ENCODE data around the gene SNX19. TPM values are rescaled to one million over a fixed set of nuclear protein-coding genes. Genes with fewer than 3 reads are reported as not detected.

Gene SNX19
- total RNA-seq, 6 donors from 2014 or later: 46.4 to 112 (median 80.0) TPM

DNA sequence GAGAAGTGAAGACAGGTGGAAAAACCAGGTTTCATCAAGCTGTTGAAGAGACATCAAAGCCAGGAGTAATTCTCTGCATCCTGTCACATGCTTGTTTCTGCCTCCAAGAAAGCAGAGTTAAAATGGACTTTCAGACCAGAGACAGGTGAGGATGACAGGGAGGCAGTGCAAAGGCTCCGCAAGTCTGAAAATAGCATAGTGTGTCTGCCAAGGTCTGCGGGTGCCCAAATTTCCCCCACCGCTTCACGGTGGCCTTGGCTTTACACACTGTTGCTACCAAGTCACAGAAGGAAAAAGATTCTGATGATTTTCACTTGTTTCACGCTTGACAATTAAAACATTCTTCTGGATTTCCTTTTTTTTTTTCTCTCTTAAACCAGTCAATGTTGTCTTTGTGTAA lies 44.2 kb downstream of the SNX19 start:
- Histone ChIP-seq H3K27me3 (no peaks in the 10 kb centered on the region), H3K36me3 (peaks cover 0 to 54% (median 35%) of the 10 kb centered on the region in 4 donors), H3K27ac (peak overlapping the region in 1 of 4 donors; percentile 26), H3K9me3 (no peaks in the 10 kb centered on the region), H3K4me3 (no peak overlapping the region), H3K4me1 (peaks cover 0 to 3% (median 0%) of the 10 kb centered on the region in 4 donors)
- ATAC-seq (ENCODE audit: low FRiP score in 2 of 2): no peak
- WGBS, 2 donors: 88 to 94% methylated on average over 5 of the region's 5 CpGs
- TF ChIP-seq EP300 (IDR thresholded peaks at IDR 0.05) (no peak), POLR2A (IDR thresholded peaks at IDR 0.05) (no peak), POLR2AphosphoS5 (IDR thresholded peaks at IDR 0.05) (no peak)
- TF ChIP-seq, protein P1, sequence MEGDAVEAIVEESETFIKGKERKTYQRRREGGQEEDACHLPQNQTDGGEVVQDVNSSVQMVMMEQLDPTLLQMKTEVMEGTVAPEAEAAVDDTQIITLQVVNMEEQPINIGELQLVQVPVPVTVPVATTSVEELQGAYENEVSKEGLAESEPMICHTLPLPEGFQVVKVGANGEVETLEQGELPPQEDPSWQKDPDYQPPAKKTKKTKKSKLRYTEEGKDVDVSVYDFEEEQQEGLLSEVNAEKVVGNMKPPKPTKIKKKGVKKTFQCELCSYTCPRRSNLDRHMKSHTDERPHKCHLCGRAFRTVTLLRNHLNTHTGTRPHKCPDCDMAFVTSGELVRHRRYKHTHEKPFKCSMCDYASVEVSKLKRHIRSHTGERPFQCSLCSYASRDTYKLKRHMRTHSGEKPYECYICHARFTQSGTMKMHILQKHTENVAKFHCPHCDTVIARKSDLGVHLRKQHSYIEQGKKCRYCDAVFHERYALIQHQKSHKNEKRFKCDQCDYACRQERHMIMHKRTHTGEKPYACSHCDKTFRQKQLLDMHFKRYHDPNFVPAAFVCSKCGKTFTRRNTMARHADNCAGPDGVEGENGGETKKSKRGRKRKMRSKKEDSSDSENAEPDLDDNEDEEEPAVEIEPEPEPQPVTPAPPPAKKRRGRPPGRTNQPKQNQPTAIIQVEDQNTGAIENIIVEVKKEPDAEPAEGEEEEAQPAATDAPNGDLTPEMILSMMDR (IDR thresholded peaks at IDR 0.05): no peak
- DNase-seq: no peak

DNA sequence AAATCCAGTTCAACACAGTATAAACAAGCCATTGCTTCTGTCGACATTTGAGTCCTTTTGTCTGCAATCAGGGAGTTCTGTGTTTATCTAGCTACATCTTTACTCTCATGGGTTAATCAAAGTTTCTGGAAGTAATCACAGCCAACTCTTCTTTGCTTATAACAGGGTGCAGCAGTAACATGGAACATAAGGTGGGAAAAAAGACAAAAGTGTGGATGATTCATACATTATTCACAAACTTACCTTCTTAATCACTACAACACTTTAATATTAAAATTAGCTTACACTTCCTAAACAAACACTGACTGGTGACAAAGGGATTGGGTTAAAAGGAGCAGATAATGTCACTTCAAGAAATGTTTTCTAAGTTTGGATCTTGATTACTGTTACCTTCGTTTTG lies 44.7 kb downstream of the SNX19 start:
- 58 to 69% methylated on average over 2 of the region's 2 CpGs for WGBS, 2 donors
- TF ChIP-seq POLR2AphosphoS5 (IDR thresholded peaks at IDR 0.05) (no peak), EP300 (IDR thresholded peaks at IDR 0.05) (no peak), POLR2A (IDR thresholded peaks at IDR 0.05) (no peak)
- TF ChIP-seq, protein P1 (IDR thresholded peaks at IDR 0.05): no peak
- H3K27me3 ChIP-seq: no peaks in the 10 kb centered on the region
- H3K4me3 ChIP-seq: no peak overlapping the region
- no peaks in the 10 kb centered on the region for H3K9me3 ChIP-seq
- peaks cover 0 to 49% (median 31%) of the 10 kb centered on the region in 4 donors for H3K36me3 ChIP-seq
- no peaks in the 10 kb centered on the region for H3K4me1 ChIP-seq
- DNase-seq (no peak), ATAC-seq (ENCODE audit: low FRiP score in 2 of 2) (no peak)
- H3K27ac ChIP-seq: no peak overlapping the region

DNA sequence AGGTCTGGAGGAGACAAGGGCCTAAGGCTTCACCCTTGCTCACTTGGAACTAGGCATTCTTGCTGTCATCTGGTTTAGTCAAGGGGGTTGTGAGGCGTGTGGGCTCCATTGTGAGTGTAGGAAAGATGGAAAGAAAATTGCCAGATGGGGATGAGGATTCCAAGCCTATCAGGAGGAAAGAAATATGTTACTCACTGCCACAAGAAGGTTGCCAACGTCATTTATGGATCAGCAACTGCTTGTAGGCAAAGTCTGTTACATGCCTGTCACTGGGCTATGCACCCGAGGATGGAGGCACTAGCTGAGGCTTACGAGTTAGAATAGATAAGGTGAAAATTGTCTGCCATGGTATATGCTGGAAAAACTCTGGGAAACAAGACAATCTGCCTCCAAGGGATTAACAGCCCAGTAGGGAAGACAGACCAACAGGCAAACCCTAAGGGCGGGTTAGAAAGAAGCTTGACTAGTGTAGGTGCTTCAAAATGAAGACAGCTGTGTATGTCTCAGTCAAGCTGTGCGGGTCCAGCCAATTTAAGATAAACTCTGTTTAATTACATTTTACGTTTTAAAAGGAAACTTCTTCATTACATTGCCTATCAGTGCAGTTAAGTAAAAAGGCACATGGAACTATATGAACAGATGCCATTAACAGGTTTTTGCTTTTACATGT lies 47.4 kb downstream of the SNX19 start:
- Histone ChIP-seq H3K36me3 (peaks cover 0 to 22% (median 18%) of the 10 kb centered on the region in 4 donors), H3K27ac (no peak overlapping the region), H3K27me3 (no peaks in the 10 kb centered on the region), H3K4me3 (no peak overlapping the region), H3K9me3 (no peaks in the 10 kb centered on the region), H3K4me1 (no peaks in the 10 kb centered on the region)
- TF ChIP-seq POLR2A (IDR thresholded peaks at IDR 0.05): no peak
- TF ChIP-seq, protein P1 (IDR thresholded peaks at IDR 0.05): no peak
- no peak for TF ChIP-seq EP300 (IDR thresholded peaks at IDR 0.05)
- TF ChIP-seq POLR2AphosphoS5 (IDR thresholded peaks at IDR 0.05): no peak
- DNase-seq (no peak), ATAC-seq (ENCODE audit: low FRiP score in 2 of 2) (no peak)
- WGBS, 2 donors: 85 to 87% methylated on average over 7 of the region's 7 CpGs

DNA sequence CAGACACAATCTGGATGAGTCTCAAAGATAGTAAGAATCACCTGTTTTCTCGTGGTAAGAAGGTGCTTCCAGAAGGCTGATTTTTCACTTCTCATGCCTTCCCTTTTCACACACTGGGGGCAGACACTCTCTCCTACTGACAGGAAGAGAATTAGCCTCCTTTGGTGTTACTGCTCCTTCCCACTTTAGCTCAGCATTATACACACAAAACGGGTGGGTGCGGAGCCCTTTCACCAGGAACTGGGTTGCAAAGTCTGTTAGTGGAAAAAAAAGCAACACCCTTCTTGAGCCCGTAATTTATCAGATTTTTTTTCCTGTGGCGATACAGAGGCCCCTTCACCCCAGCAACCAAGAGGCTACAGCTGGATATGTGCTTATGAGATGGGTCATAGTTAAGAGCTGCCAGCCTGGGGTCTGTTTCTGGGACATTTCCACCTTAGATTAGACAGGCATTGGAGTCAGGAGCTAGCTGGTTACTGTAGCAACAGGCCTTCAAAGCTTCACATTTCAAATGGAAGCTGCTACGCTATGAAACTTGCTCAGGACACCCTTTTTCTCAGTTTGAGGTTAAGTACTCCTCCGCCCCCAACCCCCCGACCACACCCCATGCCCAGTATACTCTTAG lies 48.1 kb downstream of the SNX19 start:
- 85 to 86% methylated on average over 8 of the region's 8 CpGs for WGBS, 2 donors
- TF ChIP-seq POLR2AphosphoS5 (IDR thresholded peaks at IDR 0.05) (no peak), EP300 (IDR thresholded peaks at IDR 0.05) (no peak), POLR2A (IDR thresholded peaks at IDR 0.05) (no peak)
- TF ChIP-seq, protein P1 (IDR thresholded peaks at IDR 0.05): no peak
- no peak for ATAC-seq (ENCODE audit: low FRiP score in 2 of 2)
- Histone ChIP-seq H3K4me3 (no peak overlapping the region), H3K27ac (no peak overlapping the region), H3K4me1 (no peaks in the 10 kb centered on the region), H3K36me3 (peaks cover 0 to 16% (median 15%) of the 10 kb centered on the region in 4 donors), H3K9me3 (no peaks in the 10 kb centered on the region), H3K27me3 (no peaks in the 10 kb centered on the region)
- no peak for DNase-seq
